GM19455 (cell line): ENCODE measurements around the gene PLXNB1.
"Not testable (repeated sequence)": the region's sequence is repeated elsewhere in the genome, so short reads cannot be mapped to it uniquely, and the experiment has no call there.

Experiments
- ATAC-seq: cut with Tn5 transposase; IDR thresholded peaks from one replicate; pipeline ENCODE4 v1.9.1; 2021; ENCODE audit not compliant: unreplicated experiment

PLXNB1 gene

GRCh38 chr3:48406443-48407431, 23.1 kb downstream of the PLXNB1 start:
- no peak for ATAC-seq

DNA sequence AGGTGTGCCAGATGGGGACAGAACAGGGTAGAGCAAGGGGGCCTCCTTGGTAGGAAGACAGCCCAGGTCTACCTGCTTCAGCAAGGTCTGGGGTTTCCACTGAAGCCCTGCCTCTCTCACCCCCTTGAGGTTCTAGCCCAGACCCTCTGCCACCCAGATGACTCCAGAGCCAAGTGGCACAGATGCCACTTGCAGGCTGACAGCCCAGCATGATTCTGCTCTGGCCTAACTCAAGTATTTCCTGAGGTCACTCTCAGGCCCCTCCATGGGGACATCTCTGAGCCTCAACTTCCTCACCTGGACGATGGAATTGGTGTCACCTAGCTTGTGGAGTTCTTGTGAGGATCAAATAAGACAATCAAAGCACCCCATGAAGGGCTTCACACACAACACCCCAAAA, 23.9 kb downstream of the PLXNB1 start:
- no peak for ATAC-seq

DNA sequence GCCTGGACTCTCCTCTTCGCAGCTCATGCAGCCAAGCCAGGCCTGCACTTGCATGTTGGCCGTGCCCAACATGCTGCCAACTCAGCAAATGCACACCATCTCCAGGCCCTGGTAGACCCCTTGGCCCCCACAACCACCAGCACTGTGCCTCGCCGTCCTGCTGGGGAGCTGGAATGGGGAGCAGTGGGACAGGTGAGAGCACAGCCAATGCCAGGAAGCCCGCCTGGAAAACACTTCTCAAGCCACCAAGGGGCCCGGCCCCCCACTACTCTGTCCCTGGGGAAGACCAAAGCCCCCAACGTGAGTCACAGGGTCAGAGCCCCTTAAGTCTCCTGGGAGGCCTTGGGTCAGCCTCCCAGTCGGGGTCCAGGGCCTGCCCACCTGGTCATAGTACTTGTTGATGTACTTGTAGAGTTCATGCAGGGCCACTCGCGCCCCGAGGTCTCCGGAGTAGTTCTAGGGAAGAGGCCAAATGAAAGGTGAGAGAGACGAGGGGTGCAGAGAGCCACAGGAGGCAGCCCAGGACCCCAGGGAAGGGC, 24.5 kb downstream of the PLXNB1 start:
- no peak for ATAC-seq

DNA sequence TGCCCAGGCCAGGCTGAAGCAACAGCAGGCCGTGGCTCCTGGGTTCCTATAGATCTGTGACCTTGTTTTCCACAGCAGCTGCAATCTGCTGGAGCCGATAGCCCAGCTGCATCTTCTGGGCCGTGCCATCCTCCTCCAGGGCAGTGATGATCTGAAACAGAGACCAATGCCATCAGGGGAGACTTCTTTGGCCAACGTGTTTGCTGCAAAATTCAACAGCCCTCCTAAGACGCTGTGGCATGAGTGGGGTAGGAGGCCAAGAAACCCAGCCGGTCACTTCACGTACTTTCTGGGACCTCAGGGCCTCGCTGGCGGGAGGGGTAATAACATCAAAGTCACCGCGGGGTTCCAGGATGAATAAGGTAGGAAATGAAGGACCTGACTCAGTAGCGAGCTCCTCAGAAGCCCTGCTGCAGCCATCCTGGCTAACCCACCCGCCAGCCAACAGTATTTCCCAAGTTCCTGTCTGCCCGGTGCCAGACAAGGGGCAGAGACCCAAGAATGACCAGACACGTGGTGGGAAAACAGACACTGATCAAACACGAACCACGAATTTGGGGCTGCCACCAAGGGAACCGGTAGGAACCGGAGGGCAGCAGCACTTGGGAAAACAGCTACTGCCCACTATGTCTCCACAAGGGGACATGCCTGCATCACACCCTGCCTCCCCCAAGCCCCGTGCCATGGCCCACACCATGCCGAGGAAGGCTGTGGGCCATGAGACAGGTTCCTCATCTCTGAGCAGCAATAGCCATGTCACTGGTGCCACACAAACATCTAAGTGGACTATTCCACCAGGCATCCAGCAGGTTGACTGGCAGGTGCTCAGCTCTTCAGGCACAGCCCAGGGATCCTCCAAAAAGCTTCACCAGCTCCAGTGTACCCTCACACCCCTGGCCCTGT, 25.2 kb downstream of the PLXNB1 start:
- ATAC-seq, result no peak

GRCh38 chr3:48403533-48404439, 26.1 kb downstream of the PLXNB1 start:
- no peak for ATAC-seq

DNA sequence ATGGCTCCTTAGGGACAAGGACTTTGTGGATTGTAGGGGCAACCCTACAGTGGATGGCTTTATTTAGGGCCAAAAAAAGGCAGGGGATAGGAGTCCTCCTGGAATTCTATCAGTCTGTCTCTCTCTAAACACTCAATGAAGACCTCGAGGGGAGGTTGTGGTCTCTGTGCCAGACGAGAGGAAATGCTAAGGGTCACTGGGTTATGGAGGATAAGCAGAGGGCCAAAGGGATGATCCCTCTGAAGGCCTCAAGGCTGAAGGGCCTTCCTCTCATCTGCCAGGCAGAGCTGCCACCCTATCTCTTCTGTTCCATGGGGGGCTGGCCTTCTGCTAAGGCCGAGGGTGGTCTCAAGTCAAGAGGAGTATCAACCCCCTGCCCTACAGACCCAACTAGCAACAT, 27.0 kb downstream of the PLXNB1 start:
- no peak for ATAC-seq

DNA sequence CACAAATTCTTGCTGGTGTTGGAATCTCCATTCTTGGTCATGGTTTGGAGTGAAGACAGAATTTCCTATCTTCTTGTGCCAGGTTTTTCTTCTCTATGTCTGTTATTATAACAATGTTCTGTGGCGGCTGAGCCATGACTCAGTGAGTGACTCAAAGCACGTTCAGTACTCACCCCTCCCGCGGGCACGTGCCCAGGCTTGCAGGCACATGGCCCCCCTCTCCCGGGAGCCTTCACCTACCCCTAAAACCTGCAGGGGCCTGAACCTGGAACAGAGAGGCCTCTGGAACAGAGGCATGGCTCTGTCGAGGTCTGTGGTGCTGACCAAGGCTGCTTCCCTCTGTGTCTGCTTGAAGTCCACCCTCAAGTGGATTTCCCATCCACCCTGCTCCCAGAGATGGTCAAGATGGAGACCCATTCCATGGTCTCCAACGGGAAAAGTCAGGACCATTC, 27.6 kb downstream of the PLXNB1 start:
- no peak for ATAC-seq

- not testable (repeated sequence) for ATAC-seq
These were observed 28.4 kb downstream of the PLXNB1 start for GRCh38 chr3:48401434-48401901.

- no peak for ATAC-seq
These were observed 29.0 kb downstream of the PLXNB1 start for GRCh38 chr3:48400824-48401433.

- no peak for ATAC-seq
These were observed 30.3 kb downstream of the PLXNB1 start for GRCh38 chr3:48399387-48400172.

- ATAC-seq, result no peak
These were observed 31.0 kb downstream of the PLXNB1 start for GRCh38 chr3:48398701-48399386.

GRCh38 chr3:48397767-48398681, 31.9 kb downstream of the PLXNB1 start:
- no peak for ATAC-seq

DNA sequence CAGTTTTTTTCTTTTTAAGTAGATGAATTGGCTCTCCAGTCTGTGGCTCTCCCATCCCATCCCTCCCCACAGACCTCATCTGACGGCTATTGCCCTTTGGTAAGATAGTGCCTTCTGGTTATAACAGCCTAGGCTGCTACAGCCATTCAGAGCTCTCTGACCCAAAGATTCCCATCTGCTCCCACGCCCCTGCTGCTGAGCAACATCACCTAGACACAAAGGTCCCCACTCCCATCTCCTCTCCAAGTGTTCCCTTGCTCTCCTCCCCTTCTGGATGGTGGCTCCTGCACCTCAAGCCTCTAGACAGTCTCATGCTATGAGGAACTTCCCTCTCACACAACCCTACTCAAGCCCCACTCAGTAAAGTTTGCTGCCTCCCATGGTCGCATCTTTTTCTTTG, 34.2 kb downstream of the PLXNB1 start:
- ATAC-seq, result no peak

DNA sequence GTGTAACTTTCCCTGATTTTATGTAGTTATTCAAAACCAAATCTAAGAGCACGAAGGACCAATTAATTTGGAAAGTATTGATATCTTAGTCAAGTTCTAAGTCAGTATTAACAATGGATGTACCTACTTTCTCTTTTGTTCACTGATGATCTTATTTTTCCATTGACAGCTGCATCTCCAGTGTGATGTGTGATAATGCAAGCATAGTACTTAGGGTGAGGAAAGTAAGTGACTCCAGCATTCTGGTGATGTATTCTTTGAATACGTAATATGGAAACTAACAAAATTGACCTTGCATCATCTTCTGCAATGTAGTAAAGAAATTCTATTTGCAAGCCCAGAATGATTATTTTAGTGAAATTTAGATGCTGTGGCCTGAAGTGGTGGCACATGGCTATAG, 35.5 kb downstream of the PLXNB1 start:
- no peak for ATAC-seq

GRCh38 chr3:48388966-48389365, 40.9 kb downstream of the PLXNB1 start:
- ATAC-seq, result no peak

DNA sequence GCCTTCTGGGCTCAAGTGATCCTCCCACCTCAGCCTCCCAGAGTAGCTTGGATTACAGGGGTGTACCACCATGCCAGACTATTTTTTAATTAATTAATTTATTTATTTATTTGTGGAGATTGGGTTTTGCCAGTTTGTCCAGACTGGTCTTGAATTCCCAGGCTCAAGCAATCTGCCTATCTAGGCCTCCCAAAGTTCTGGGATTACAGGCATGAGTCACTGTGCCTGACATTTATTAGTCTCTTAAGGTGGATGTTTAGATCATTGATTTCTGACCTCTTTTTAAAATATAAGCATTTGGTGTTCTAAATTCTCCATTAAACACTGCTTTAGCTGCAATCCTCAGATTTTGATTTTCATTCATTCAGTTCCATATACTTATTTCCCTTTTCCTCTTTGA, 42.3 kb downstream of the PLXNB1 start:
- ATAC-seq, result no peak

DNA sequence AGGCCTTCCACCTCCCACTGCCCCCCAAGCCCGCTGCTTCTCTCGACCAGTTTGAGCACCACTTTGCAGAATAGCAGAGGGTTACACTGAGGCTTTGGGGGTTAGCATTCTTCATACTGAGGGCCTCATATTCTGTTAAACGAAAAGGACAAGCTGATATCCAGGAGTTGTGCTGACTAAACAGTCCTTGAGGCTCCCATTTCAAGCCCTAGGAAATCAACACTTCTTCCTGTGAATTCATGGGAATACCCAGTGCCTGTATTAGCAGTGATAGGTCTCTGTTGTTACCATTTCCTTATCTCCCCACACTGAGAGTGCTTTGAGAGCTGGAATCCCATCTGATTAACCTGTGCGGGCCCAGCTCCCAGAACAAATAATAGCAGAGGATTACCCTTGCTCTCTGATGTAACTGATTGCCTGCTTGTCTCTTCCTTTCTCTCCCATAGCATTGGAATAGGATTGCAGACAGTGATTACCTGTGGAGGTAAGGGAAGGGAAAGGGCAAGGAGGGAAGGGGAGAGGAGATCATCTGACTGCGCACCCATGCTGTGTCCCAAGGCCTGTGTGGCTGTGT, 56.9 kb downstream of the PLXNB1 start:
- ATAC-seq, result no peak
